NCI-H2107 (cell line): ENCODE measurements around the gene OR4A5.
"Not testable (repeated sequence)": the region's sequence is repeated elsewhere in the genome, so short reads cannot be mapped to it uniquely, and the experiment has no call there.

ENCODE experiments used
- DNase-seq: peaks from one replicate; lab custom pipeline; 2025; lab: John Stamatoyannopoulos, UW

The OR4A5 gene

GRCh38 chr11:54706532-54706931 lies at the start of gene OR4A5:
Gene OR4A5, plus strand, starts transcription at chr11:54706832. Its CDS starts 53 bp downstream, at chr11:54706885.
- DNase-seq, result not testable (repeated sequence)

GRCh38 chr11:54720094-54720493 lies 13.5 kb downstream of the OR4A5 start:
- DNase-seq, result not testable (repeated sequence)
